HG02884 (cell line): Measurements from ENCODE around the gene CASP9.
"Not testable (repeated sequence)": the region's sequence is repeated elsewhere in the genome, so short reads cannot be mapped to it uniquely, and the experiment has no call there.

Experiments
- ATAC-seq: cut with Tn5 transposase; IDR thresholded peaks from one replicate; pipeline ENCODE4 v1.9.1; 2021; ENCODE audit warnings: mild to moderate bottlenecking, moderate library complexity; ENCODE audit not compliant: unreplicated experiment

Gene CASP9

DNA sequence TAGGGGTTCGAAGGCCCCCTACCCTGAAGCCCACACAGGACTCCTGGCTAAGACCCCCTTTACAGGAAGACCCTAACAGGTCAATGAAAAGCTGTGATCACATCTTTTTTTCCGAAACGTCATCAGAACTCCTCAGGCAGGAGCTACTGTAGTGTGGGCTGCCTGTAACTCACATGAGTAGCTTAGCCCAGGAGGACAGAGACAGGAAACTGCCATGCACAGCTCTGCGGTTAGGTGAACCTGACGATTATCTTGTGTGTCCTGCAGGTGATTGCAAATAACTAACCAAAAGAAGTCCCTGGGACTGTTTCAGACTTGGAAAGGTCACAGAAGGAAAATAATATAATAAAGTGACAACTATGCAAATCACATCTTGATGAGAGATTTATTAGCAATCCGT, 52.3 kb downstream of the CASP9 start:
- not testable (repeated sequence) for ATAC-seq

GRCh38 chr1:15471067-15471466, 52.9 kb downstream of the CASP9 start:
- not testable (repeated sequence) for ATAC-seq

GRCh38 chr1:15469821-15470448, 54.1 kb downstream of the CASP9 start:
- ATAC-seq: not testable (repeated sequence)

GRCh38 chr1:15469361-15469760, 54.7 kb downstream of the CASP9 start:
- ATAC-seq: no peak

GRCh38 chr1:15468145-15468544, 55.9 kb downstream of the CASP9 start:
- no peak for ATAC-seq

DNA sequence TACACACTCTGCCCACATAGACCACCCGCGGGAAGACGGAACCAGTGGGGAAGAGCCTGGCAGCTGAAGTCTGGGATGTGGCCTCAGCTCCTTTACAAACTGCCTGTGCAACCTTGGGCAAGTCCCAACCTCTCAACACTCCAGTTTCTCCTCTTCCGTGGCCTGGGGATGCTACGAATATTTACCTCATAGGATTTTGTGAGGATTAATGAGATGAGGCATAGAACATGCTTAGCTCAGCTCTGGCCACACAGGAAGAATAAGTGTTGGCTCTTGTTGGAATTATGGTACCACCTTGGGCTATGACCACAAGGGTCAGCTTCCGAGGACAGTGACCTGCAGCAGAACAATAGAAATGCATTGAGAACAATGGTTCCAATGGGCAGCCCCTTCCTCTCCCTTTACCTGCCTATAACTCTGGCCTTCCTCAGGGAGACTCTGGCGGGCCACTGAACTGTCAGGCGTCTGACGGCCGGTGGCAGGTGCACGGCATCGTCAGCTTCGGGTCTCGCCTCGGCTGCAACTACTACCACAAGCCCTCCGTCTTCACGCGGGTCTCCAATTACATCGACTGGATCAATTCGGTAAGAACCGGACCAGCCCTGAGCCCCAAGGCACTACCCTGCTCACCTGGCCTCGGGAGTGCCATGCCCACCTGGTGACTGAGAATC, 56.9 kb downstream of the CASP9 start:
- not testable (repeated sequence) for ATAC-seq

GRCh38 chr1:15465674-15466073, 58.3 kb downstream of the CASP9 start:
- no peak for ATAC-seq

- ATAC-seq: not testable (repeated sequence)
These were observed 60.1 kb downstream of the CASP9 start for GRCh38 chr1:15463926-15464322.

- not testable (repeated sequence) for ATAC-seq
These were observed 60.8 kb downstream of the CASP9 start for GRCh38 chr1:15463064-15463800.

DNA sequence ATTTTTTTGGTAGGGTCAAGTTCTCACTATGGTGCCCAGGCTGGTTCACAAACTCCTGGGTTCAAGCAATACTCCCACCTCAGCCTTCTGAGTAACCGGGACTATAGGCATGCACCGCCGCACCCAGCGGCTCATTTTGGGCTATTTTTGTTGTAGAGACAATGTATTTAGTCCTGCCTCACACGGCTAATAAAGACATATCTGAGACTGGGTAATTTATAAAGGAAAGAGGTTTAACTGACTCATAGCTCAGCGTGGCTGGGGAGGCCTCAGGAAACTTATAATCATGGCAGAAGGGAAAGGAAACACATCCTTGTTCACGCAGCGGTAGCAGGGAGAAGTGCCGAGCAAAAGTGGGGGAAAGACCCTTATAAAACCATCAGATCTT, 63.3 kb downstream of the CASP9 start:
- ATAC-seq: no peak

DNA sequence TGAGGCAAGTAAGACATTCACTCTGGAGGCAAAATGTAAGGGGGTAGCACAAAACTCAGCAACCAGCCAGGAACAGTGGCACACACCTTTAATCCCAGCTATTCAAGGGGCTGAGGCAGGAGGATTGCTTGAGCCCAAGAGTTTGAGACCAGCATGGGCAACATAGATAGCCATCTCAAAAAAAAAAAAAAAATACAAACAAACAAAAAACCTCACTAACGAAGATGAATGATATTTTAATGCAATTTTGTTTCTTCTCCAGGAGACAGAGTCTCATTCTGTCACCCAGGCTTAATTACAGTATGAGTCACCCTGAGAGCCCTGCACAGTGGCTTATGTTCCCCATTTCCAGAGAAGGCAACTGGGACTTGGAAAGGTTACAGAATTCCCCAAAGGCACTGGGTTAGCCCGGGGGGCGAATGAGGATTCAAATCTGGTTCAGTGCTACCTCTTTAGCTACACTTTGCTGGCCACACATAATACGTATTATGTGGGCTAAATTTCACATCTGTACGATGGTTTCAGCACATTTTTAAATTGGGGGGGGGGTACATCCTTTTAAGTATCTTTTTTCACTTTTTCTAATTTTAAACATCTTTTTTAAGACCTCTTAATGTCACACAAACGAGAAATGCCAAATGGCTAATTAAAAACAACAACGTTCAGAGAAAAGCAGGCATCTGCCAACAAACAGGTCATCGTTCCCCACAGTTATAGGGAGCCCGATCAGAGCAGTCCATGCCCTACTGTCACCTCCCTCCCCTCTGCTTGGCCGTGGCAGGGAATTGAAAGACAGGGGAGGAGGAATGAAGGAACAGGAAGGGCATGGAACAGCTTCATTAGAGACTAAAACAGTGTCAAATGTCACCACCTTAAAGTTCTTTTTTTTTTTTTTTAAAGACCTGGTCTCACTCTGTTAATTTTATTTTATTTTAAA, 64.0 kb downstream of the CASP9 start:
- no peak for ATAC-seq

DNA sequence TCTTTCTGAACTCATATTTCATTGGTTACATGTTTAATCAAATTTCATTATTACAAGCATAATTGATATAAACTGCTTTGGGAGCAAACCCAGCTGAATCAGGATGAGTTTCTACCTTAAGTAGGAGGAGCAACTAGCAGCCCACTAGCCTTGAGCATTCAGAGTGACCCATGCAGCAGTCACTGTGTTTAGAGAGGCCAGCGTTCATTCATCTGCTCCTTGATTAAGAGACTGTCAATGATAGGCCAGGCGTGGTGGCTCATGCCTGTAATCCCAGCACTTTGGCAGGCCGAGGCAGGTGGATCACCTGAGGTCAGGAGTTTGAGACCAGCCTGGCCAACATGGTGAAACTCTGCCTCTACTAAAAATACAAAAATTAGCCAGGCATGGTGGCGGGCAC, 65.6 kb downstream of the CASP9 start:
- not testable (repeated sequence) for ATAC-seq

DNA sequence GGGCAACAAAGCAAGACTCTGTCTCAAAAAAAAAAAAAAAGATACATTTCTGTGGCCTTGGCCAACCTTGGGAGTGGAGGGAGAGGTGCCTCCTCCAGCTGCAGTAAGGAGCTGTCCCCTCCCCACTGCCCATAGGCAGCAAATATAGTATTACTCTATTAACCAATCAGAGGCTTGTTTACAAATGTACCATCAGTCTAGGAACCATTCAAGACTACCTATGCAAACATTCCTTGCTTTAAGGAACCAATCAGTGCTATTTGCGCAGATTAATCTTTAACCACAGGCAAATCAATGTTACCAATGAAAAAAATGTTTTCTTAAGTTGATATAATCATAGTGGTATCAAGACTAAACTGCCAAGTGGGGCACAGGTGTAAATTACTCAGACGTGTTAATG, 66.4 kb downstream of the CASP9 start:
- no peak for ATAC-seq

DNA sequence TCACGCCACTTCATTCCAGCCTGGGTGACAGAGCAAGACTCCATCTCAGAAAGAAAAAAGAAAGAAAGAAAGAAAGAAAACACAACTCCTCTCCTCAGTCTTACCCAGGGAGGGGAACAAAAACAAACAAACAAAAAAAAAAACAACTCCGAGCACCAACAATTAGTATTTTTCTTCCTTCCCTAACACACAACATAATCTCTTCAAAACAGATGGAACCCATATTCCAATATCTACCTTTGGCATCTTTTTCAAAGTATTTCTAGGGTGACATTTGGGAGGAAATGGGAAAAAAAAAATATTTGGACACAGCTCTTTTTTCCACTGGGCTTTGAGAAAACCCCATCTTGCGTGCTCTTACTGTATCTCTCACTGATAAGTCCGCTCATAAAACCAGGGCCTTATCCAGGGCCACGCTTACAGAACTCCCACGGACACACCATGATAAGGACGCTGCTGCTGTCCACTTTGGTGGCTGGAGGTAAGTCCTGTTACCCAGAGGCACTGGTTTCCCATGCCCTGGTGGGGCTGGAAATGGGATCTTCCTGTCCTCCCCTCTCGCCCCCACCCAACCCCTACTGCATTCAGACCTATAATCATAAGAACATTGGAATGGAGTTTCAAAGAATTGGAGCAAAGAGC, 67.6 kb downstream of the CASP9 start, which contains the start of gene CELA2A:
Gene CELA2A, plus strand, starts transcription at position 420 of the 642 bp plus-strand sequence. Its CDS starts 22 bp downstream, at position 442.
- no peak for ATAC-seq

DNA sequence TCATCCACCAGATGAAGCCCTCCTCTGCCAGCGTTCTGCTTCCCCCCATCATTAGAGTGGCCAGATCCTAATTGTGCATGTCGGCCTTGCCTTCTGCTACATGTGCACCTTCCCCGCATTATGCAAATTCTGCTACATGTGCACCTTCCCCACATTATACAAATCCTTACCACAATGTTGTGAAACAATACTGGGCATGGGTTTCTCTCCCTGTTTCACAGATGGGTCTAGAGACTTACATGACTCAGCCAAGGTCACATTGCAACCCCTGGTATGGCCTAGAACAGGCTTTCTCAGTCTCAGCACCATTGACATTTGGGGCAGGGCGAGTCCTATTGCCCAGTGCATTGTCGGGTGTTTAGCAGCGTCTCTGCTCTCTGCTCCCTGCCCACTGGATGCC, 68.5 kb downstream of the CASP9 start:
- ATAC-seq: no peak

GRCh38 chr1:15454256-15454655, 69.8 kb downstream of the CASP9 start:
- ATAC-seq: no peak

DNA sequence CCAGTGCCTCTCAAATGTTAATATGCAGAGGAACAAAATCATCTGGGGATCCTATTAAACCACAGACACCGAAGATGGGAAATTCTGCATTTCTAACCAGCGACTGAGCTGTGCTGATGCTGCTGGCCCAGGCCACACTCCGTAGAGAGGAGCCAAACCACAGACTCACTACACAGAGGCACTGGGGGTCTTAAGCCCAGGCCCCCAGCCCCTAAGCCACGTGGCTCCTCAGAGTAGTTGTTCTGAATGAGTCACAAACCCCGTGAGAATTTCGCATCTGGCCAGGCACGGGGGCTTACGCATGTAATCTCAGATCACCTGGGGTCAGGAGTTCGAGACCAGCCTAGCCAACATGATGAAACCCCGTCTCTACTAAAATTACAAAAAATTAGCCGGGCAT, 70.3 kb downstream of the CASP9 start:
- ATAC-seq: no peak

- no peak for ATAC-seq
These were observed 71.0 kb downstream of the CASP9 start for GRCh38 chr1:15452866-15453571.

GRCh38 chr1:15452216-15452615, 71.8 kb downstream of the CASP9 start:
- no peak for ATAC-seq
